ENCODE data around the gene PILRA. TPM values are rescaled to one million over a fixed set of nuclear protein-coding genes. Genes with fewer than 3 reads are reported as not detected.

PILRA gene
- total and polyA plus RNA-seq, 2 experiments from 2014 or later: 0.38 to 5.3 TPM

- no peak for TF ChIP-seq JUNB (IDR thresholded peaks at IDR 0.05; ENCODE audit: unreplicated experiment)
These were observed 13.7 kb downstream of the PILRA start (continued) for GRCh38 chr7:100386940-100387339.

- Mint-ChIP-seq H3K4me1 (peaks cover 9% of the 10 kb centered on the region), H3K27ac (no peak overlapping the region), H3K36me3 (ENCODE audit: low read depth) (no peaks in the 10 kb centered on the region; the same call in 2 of the 3 replicates), H3K4me3 (no peak overlapping the region), H3K27me3 (ENCODE audit: insufficient read depth, low read depth, poor library complexity) (peaks cover 8% of the 10 kb centered on the region), H3K9me3 (no peaks in the 10 kb centered on the region; the same call in 2 of the 3 replicates)
- H3K36me3 ChIP-seq (ENCODE audit: insufficient read depth): no peaks in the 10 kb centered on the region
- no peak overlapping the region for H3K27ac ChIP-seq (ENCODE audit: low read depth)
- peaks cover 3% of the 10 kb centered on the region; the same call in 1 of the 2 replicates for H3K27me3 ChIP-seq (ENCODE audit: insufficient read depth)
- no peak for DNase-seq (ENCODE audit: low spot score)
- ATAC-seq: no peak
- no peak overlapping the region for H3K4me2 ChIP-seq
- H3F3A ChIP-seq (replicated peaks; ENCODE audit: low read depth): no peaks in the 10 kb centered on the region
- H3K4me3 ChIP-seq: no peak overlapping the region
- H3K4me1 ChIP-seq (ENCODE audit: insufficient read depth): no peaks in the 10 kb centered on the region; the same call in 1 of the 2 replicates
- TF ChIP-seq EZH2 (IDR thresholded peaks at IDR 0.05; ENCODE audit: low read depth, unreplicated experiment): no peak
- TF ChIP-seq ZNF462 (CRISPR knock-in tag; IDR thresholded peaks at IDR 0.05): no peak
- 0 out of 2 replicates have a peak, but pooled peaks cover 2% of the 10 kb centered on the region for H3K9me2 ChIP-seq (ENCODE audit: insufficient read depth)
- no peaks in the 10 kb centered on the region for H4K20me1 ChIP-seq (replicated peaks; ENCODE audit: insufficient read depth)
- H2AFZ ChIP-seq: no peak overlapping the region
- H3K79me2 ChIP-seq (replicated peaks; ENCODE audit: insufficient read depth): no peaks in the 10 kb centered on the region
These were observed 14.4 kb downstream of the PILRA start for GRCh38 chr7:100387695-100388094.
